GM12873 (cell line): Measurements from ENCODE around the gene EFNB3.
A peak's percentile ranks its signal among the peaks of the same experiment; 100 is the strongest.

Experiments
- TF ChIP-seq, protein P1 (sequence below): IDR thresholded peaks from 2 replicates; pipeline ENCODE4 v1.5.1; 2012; ENCODE audit warnings: low read depth, mild to moderate bottlenecking, moderate library complexity, low read length, control low read depth; ENCODE audit not compliant: insufficient read depth; ENCODE audit errors: missing control alignments

Gene EFNB3

GRCh38 chr17:7716901-7717755 lies 12.1 kb downstream of the EFNB3 start, which contains the start of gene DNAH2:
Gene DNAH2 (plus strand): TSS chr17:7717744. CDS start chr17:7719735, 1,991 bp downstream.
- TF ChIP-seq, protein P1, sequence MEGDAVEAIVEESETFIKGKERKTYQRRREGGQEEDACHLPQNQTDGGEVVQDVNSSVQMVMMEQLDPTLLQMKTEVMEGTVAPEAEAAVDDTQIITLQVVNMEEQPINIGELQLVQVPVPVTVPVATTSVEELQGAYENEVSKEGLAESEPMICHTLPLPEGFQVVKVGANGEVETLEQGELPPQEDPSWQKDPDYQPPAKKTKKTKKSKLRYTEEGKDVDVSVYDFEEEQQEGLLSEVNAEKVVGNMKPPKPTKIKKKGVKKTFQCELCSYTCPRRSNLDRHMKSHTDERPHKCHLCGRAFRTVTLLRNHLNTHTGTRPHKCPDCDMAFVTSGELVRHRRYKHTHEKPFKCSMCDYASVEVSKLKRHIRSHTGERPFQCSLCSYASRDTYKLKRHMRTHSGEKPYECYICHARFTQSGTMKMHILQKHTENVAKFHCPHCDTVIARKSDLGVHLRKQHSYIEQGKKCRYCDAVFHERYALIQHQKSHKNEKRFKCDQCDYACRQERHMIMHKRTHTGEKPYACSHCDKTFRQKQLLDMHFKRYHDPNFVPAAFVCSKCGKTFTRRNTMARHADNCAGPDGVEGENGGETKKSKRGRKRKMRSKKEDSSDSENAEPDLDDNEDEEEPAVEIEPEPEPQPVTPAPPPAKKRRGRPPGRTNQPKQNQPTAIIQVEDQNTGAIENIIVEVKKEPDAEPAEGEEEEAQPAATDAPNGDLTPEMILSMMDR = peak; percentile 28

DNA sequence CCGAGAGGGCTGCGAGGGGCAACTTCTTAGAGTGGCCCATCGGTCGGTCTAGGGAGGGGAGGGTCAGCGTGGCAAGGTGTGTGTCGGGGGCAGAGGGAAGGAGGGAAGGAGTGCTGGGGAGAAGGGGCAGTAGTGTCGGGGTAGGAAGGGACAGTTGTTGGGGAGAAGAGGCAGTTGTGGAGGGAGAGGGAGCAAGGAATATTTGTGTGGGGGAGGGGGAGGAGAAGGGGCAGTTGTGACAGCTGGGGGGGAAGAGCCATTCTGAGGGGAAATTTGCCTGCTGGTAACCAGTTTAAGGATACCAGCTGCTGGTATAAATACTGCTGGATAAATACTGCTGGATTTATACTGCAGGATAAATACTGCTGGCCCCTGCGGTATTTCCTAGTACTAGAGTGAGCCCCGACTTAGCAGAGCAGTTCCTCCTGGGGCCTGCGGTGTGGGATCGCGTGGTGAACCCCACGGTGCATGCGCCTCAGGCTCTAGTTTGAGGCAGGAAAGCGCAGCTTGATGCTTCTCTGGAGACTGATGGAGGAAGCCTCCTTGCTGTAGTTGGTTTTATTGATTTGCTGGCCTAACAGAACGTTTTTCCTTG lies 12.9 kb downstream of the EFNB3 start:
- TF ChIP-seq, protein P1 = no peak

DNA sequence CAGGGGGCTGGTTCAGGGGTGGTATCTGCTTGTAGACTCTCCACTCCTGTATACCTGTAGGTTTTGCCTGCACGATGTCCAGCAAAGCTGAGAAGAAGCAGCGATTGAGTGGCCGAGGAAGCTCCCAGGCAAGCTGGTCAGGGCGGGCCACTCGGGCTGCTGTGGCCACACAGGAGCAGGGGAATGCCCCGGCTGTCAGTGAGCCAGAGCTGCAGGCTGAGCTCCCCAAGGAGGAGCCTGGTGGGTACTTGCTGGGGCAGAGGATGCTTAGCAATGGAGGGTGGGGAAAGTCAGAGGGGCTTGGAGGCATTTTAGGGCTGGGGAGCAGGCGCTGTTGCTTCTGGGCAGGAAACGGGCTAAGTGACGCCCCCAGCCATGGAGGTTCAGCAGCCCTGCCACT lies 14.7 kb downstream of the EFNB3 start:
- TF ChIP-seq, protein P1 = no peak

DNA sequence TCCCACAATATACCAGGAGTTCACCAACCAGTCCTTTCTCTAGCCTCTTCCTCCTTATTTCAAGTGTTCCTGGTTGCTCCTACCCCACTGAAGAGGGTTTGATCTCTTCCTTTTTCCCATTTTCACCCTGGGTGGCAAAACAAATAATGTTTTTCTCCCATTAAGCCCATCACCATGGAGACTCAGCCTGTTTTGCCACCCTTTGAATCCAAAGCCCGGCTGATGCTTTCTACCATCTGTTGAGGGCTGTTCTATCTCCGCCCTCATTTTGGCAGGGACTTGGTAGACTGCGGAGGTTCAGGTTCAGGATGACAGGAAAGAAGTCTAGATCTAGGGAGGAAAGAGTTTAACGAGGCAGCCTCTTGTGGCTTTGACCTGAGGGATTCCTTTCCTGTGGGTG lies 15.1 kb downstream of the EFNB3 start:
- TF ChIP-seq, protein P1 = no peak

GRCh38 chr17:7721612-7722011 lies 16.6 kb downstream of the EFNB3 start:
- TF ChIP-seq, protein P1 = no peak

DNA sequence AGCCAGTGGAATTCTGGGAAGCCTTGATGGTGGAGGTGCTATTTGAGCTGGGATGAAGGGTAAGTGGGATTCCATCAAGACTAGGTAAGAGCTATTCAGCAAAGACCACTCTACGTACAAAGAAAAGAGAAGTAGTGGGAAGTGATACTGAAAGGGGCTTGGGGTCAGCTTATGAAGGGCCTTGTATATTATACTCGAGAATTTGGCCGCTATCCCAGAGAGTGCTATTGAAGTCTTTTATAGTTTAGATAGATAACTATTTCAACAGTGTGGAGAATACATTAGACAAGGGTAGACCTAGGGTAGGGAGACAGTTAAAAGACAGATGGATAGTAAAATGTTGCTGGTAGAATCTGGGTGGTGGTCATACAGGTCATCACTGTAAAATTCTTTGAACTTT lies 22.9 kb downstream of the EFNB3 start:
- TF ChIP-seq, protein P1 = no peak

DNA sequence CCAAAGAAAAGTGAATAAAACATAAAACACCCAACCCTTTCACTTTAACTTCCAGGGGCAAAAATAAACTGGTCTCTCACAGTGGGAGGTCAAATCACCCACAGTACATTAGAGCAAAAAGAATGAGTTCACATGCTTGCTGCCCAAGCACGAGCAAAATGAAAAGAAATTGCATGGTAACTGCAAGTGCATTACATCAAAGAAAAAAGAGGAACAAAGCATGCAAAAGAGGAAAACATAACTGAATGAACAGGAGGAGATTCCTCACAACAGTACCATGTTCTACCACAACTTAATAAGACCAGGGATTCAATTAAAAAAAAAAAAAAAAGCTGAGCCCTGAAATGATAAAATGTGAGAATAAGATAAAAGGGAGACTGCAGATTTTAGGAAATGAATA lies 24.8 kb downstream of the EFNB3 start:
- TF ChIP-seq, protein P1 = no peak
